ENCODE data around the gene LOXL1. TPM values are rescaled to one million over a fixed set of nuclear protein-coding genes. Genes with fewer than 3 reads are reported as not detected.

LOXL1 gene
- total RNA-seq, 1 donor from 2014 or later: 280 TPM

- TF ChIP-seq CTCF (IDR thresholded peaks at IDR 0.05; ENCODE audit: insufficient read depth, low read depth, low read length) (no peak), EZH2 (IDR thresholded peaks at IDR 0.05; ENCODE audit: insufficient read depth, low read length) (no peak)
- peak overlapping the region; percentile 46 for H2AFZ ChIP-seq (ENCODE audit: low read depth, low read length)
Measured at GRCh38 chr15:73994912-73995622, 68.8 kb downstream of the LOXL1 start.

GRCh38 chr15:73996267-73996666 is 70.0 kb downstream of the LOXL1 start:
- Mint-ChIP-seq H3K4me3 (ENCODE audit: unreplicated experiment) (peak overlapping the region; percentile 94), H3K4me1 (ENCODE audit: low read depth, unreplicated experiment) (peaks cover 26% of the 10 kb centered on the region), H3K27ac (ENCODE audit: unreplicated experiment) (no peak overlapping the region), H3K36me3 (ENCODE audit: low read depth, unreplicated experiment) (peaks cover 6% of the 10 kb centered on the region), H3K27me3 (ENCODE audit: low read depth, unreplicated experiment) (no peaks in the 10 kb centered on the region), H3K9me3 (ENCODE audit: unreplicated experiment) (no peaks in the 10 kb centered on the region)
- peaks cover 33% of the 10 kb centered on the region for H4K20me1 ChIP-seq (ENCODE audit: insufficient read depth, low read length)
- H3K4me3 ChIP-seq (ENCODE audit: insufficient read depth, low read depth, low read length): peak overlapping the region; percentile 90
- no peak for DNase-seq (ENCODE audit: low read depth)
- no peak overlapping the region for H2AFZ ChIP-seq (ENCODE audit: low read depth, low read length)
- peaks cover 23% of the 10 kb centered on the region for H3K4me1 ChIP-seq (ENCODE audit: insufficient read depth, low read length)
- no peak for TF ChIP-seq EZH2 (IDR thresholded peaks at IDR 0.05; ENCODE audit: insufficient read depth, low read length)
- no peak for TF ChIP-seq CTCF (IDR thresholded peaks at IDR 0.05; ENCODE audit: insufficient read depth, low read depth, low read length)
- H3K27me3 ChIP-seq (ENCODE audit: insufficient read depth, low read length): no peaks in the 10 kb centered on the region
- H3K27ac ChIP-seq (ENCODE audit: low read depth, low read length): no peak overlapping the region
- FAIRE-seq: no peak
- H3K9me3 ChIP-seq (ENCODE audit: insufficient read depth, low read depth, low read length): no peaks in the 10 kb centered on the region
- peak overlapping the region; percentile 92 for H3K4me2 ChIP-seq (ENCODE audit: low read length)
- H3K36me3 ChIP-seq (ENCODE audit: insufficient read depth, low read length): peaks cover 16% of the 10 kb centered on the region
- no peak overlapping the region for H3K9ac ChIP-seq (ENCODE audit: low read length)
- H3K79me2 ChIP-seq (ENCODE audit: insufficient read depth, low read length): peaks cover 65% of the 10 kb centered on the region

More at GRCh38 chr15:73994912-73995622, 68.8 kb downstream of the LOXL1 start:
- no peaks in the 10 kb centered on the region for H3K9me3 Mint-ChIP-seq (ENCODE audit: unreplicated experiment)
- Histone ChIP-seq H4K20me1 (ENCODE audit: insufficient read depth, low read length) (peaks cover 28% of the 10 kb centered on the region), H3K4me1 (ENCODE audit: insufficient read depth, low read length) (peaks cover 30% of the 10 kb centered on the region), H3K36me3 (ENCODE audit: insufficient read depth, low read length) (peaks cover 9% of the 10 kb centered on the region), H3K27me3 (ENCODE audit: insufficient read depth, low read length) (no peaks in the 10 kb centered on the region), H3K27ac (ENCODE audit: low read depth, low read length) (peak overlapping the region; percentile 67), H3K79me2 (ENCODE audit: insufficient read depth, low read length) (peaks cover 60% of the 10 kb centered on the region), H3K9ac (ENCODE audit: low read length) (peak overlapping the region; percentile 92), H3K4me3 (ENCODE audit: insufficient read depth, low read depth, low read length) (peak overlapping the region; percentile 90), H3K4me2 (ENCODE audit: low read length) (peak overlapping the region; percentile 92), H3K9me3 (ENCODE audit: insufficient read depth, low read depth, low read length) (no peaks in the 10 kb centered on the region)
- DNase-seq (ENCODE audit: low read depth) (no peak), FAIRE-seq (no peak)
- no peaks in the 10 kb centered on the region for H3K27me3 Mint-ChIP-seq (ENCODE audit: low read depth, unreplicated experiment)
- H3K4me1 Mint-ChIP-seq (ENCODE audit: low read depth, unreplicated experiment): peaks cover 26% of the 10 kb centered on the region
- H3K4me3 Mint-ChIP-seq (ENCODE audit: unreplicated experiment): peak overlapping the region; percentile 94
- peaks cover 6% of the 10 kb centered on the region for H3K36me3 Mint-ChIP-seq (ENCODE audit: low read depth, unreplicated experiment)
- peak overlapping the region; percentile 90 for H3K27ac Mint-ChIP-seq (ENCODE audit: unreplicated experiment)

- H3K27me3 ChIP-seq (ENCODE audit: insufficient read depth, low read length): no peaks in the 10 kb centered on the region
- H3K79me2 ChIP-seq (ENCODE audit: insufficient read depth, low read length): peaks cover 67% of the 10 kb centered on the region
- H3K9me3 ChIP-seq (ENCODE audit: insufficient read depth, low read depth, low read length): no peaks in the 10 kb centered on the region
- Mint-ChIP-seq H3K4me3 (ENCODE audit: unreplicated experiment) (peak overlapping the region; percentile 94), H3K27ac (ENCODE audit: unreplicated experiment) (no peak overlapping the region), H3K27me3 (ENCODE audit: low read depth, unreplicated experiment) (no peaks in the 10 kb centered on the region), H3K4me1 (ENCODE audit: low read depth, unreplicated experiment) (peaks cover 26% of the 10 kb centered on the region), H3K36me3 (ENCODE audit: low read depth, unreplicated experiment) (peaks cover 6% of the 10 kb centered on the region), H3K9me3 (ENCODE audit: unreplicated experiment) (no peaks in the 10 kb centered on the region)
- H3K27ac ChIP-seq (ENCODE audit: low read depth, low read length): no peak overlapping the region
- no peak overlapping the region for H2AFZ ChIP-seq (ENCODE audit: low read depth, low read length)
- peak overlapping the region; percentile 90 for H3K4me3 ChIP-seq (ENCODE audit: insufficient read depth, low read depth, low read length)
- peaks cover 17% of the 10 kb centered on the region for H3K4me1 ChIP-seq (ENCODE audit: insufficient read depth, low read length)
- no peak for DNase-seq (ENCODE audit: low read depth)
- peak overlapping the region; percentile 92 for H3K4me2 ChIP-seq (ENCODE audit: low read length)
- no peak overlapping the region for H3K9ac ChIP-seq (ENCODE audit: low read length)
- TF ChIP-seq EZH2 (IDR thresholded peaks at IDR 0.05; ENCODE audit: insufficient read depth, low read length): no peak
- TF ChIP-seq CTCF (IDR thresholded peaks at IDR 0.05; ENCODE audit: insufficient read depth, low read depth, low read length): no peak
- no peak for FAIRE-seq
- peaks cover 16% of the 10 kb centered on the region for H3K36me3 ChIP-seq (ENCODE audit: insufficient read depth, low read length)
- peaks cover 33% of the 10 kb centered on the region for H4K20me1 ChIP-seq (ENCODE audit: insufficient read depth, low read length)
Measured at GRCh38 chr15:73996939-73997338, 70.7 kb downstream of the LOXL1 start.

Data from astrocyte (in vitro differentiated cells and primary cell).